GM06990 (cell line): ENCODE data around the gene MRPL27.
A peak's percentile ranks its signal among the peaks of the same experiment; 100 is the strongest.

Experiments used
- DNase-seq: peaks from one replicate; pipeline ENCODE4 v3.0.0-alpha.2; 2011; ENCODE audit not compliant: insufficient read length; ENCODE audit errors: extremely low read depth
- H3K27me3 ChIP-seq: replicated peaks from 2 replicates; pipeline ENCODE4 v1.6.0; 2011; ENCODE audit warnings: low read length; ENCODE audit not compliant: control insufficient read depth, insufficient read depth
- H3K36me3 ChIP-seq: 2 replicates; pipeline ENCODE4 v1.5.1; 2011; ENCODE audit warnings: low read length; ENCODE audit not compliant: control insufficient read depth, insufficient read depth
- H3K4me3 ChIP-seq: replicated peaks from 2 replicates; pipeline ENCODE4 v1.5.1; 2011; ENCODE audit warnings: low read depth, mild to moderate bottlenecking, control low read depth, low read length
- TF ChIP-seq, protein P1 (sequence below): IDR thresholded peaks from 2 replicates; pipeline ENCODE4 v1.5.1; 2011; ENCODE audit warnings: low read length, control low read depth, mild to moderate bottlenecking, inconsistent platforms; ENCODE audit not compliant: insufficient read depth, poor library complexity, severe bottlenecking

Gene MRPL27

DNA sequence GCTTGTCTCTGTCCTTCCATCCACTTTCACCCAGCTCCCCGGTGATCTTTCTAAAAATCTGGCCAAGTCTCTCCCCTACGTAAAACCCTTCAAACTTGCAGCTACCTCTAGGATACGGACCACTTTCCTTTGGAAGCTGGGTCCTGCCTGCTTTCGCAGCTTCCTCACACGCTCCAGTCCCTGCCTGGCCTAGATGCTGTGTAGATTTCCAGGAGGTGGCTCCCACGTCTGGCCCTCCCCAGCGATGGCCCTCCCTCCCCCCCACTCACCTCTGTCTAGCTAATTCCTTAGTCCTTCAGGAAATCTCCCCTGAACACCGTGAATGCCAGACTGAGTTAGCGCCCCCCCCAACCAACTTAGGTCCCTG is 24.9 kb upstream of the MRPL27 start:
- no peak overlapping the region; the same call in 1 of the 2 replicates for H3K4me3 ChIP-seq
- H3K36me3 ChIP-seq: peaks cover 13% of the 10 kb centered on the region
- no peaks in the 10 kb centered on the region for H3K27me3 ChIP-seq
- DNase-seq: no peak
- TF ChIP-seq, protein P1, sequence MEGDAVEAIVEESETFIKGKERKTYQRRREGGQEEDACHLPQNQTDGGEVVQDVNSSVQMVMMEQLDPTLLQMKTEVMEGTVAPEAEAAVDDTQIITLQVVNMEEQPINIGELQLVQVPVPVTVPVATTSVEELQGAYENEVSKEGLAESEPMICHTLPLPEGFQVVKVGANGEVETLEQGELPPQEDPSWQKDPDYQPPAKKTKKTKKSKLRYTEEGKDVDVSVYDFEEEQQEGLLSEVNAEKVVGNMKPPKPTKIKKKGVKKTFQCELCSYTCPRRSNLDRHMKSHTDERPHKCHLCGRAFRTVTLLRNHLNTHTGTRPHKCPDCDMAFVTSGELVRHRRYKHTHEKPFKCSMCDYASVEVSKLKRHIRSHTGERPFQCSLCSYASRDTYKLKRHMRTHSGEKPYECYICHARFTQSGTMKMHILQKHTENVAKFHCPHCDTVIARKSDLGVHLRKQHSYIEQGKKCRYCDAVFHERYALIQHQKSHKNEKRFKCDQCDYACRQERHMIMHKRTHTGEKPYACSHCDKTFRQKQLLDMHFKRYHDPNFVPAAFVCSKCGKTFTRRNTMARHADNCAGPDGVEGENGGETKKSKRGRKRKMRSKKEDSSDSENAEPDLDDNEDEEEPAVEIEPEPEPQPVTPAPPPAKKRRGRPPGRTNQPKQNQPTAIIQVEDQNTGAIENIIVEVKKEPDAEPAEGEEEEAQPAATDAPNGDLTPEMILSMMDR: no peak

DNA sequence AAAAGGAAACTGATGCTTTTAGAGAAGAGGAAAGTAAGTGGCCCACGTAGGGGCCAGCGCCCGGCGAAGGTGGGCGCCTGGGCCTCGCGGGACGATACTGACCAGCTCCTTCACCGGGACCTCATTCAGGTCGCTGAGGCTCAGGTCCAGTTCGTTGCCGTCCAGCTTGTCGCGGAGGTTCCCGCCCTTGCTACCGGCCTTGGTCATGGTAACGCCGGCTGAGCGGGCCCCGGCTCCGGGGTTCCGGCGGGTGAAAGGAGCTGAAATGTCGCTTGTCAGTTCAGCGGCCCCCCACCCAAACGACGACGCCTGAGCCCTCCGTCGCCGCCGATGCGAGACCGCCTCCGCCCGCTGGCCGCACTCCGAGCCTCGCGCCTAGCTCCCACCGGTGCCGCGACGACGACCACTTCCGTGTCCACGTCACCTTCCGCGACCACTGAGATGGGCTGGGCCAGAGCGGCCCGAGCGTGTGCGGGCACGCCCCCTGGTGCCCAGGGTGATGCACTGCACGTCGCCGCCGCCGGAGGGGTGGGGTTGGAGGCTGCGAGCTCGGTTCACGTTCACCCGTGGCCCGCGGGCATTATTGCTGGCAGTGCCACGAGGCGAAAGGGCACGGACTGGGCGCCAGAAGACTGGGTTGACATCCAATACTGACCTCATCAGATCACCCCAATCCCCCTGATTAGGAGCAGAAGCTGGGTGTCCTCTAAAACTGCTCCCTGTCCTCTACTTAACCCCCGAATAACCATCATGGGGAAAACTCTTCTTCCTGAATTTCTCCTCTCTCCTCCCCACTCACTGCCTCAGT is 24.3 kb upstream of the MRPL27 start, which contains the start of gene LRRC59:
TSS of gene LRRC59 (minus strand) at position 413 of the 808 bp plus-strand sequence. CDS start at position 207, 206 bp downstream.
- Histone ChIP-seq H3K36me3 (peaks cover 17% of the 10 kb centered on the region), H3K27me3 (no peaks in the 10 kb centered on the region), H3K4me3 (peak within 1 kb of the TSS; percentile 98)
- DNase-seq: peak; percentile 90
- TF ChIP-seq, protein P1: peak; percentile 99

DNA sequence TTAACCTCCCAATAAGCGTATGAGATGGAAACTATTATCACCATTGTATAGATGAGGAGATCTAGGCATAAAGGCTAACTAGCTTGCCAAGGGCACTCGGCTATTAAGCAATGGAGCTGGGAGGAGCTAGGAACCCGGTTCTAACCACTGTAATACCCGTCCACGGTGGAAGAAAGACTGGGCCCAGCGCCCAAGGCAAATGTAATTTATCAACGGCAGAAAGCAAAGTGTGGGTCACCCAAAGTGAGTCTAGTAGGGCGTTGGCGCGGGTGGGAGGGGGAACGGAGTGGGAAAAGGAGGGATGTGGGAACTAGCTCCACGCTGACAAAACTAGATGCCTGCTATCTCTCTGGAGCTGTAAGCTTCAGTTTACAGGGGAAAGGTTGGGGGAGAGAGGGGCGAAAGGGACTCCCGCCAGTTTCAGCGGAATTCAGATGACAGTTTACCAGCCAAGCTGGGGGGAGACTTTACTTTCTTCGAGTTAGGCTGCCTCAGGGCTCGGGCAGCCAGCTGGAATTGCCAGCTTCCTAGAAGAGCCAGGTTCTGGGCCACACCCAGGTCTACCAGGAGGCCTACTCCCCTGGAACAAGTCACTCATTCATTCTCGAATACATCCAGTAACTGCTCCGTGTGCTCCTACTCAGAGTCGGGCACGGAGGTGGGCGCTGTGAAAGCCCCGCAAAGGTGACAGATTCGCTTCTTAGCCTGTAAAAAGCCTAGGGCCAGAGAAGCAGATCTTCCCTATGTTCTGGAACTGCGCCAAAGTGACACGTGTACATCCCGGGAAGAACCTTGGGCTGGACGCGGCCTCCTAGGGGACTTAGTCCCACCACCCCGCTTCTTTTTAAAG is 23.5 kb upstream of the MRPL27 start:
- Histone ChIP-seq H3K27me3 (no peaks in the 10 kb centered on the region), H3K4me3 (peak overlapping the region; percentile 98), H3K36me3 (peaks cover 24% of the 10 kb centered on the region)
- DNase-seq: peak; percentile 37
- TF ChIP-seq, protein P1: no peak

DNA sequence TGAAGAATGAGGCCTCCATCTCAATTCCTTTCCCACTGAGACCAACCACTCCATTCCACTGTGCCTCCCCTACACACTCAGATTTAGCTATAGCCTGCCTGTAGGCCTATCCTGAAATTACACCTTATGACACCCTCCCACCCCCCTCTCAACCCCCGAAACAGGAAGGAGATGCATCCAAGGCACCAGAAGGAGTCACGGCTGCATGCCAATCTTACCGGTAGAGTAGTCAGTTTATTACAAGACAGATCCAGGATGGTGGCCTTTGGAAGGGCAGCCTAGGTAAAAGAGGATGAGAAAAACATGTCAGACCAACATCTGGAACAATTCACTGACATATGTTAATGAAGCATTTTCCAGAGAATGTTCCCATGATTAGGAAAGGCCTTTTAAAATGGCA is 21.7 kb upstream of the MRPL27 start:
- TF ChIP-seq, protein P1: no peak
- no peak for DNase-seq
- H3K4me3 ChIP-seq: no peak overlapping the region
- peaks cover 33% of the 10 kb centered on the region for H3K36me3 ChIP-seq
- no peaks in the 10 kb centered on the region for H3K27me3 ChIP-seq

DNA sequence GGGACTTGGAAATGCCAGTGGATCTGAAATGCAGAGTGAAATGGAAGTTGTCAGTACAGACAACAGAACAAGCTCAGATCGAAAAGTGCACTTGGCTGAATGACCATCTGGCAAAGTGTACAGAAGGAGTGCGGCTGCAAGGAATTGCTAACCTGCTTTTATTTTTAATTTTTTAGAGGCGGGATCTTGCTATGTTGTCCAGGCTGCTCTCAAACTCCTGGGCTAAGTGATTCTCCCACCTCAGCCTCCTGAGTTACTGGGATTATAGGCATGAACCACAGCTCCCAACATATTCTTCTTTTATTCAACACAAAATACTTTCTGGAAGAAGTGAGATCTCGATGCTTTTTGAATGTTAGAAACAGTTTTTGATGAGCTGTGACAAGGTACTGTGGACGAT is 20.7 kb upstream of the MRPL27 start:
- Histone ChIP-seq H3K4me3 (no peak overlapping the region), H3K36me3 (peaks cover 36% of the 10 kb centered on the region), H3K27me3 (no peaks in the 10 kb centered on the region)
- DNase-seq: no peak
- TF ChIP-seq, protein P1: no peak
